T-helper 1 cell treated with Interleukin-12 subunit alpha and Interleukin-12 subunit beta and Interleukin-4 antibody, amounts not matched to agents 30 μg/mL and 1 μg/mL, for 36 hours (primary cell): ENCODE data around the gene MKS1.

ENCODE experiments used
- H3K27ac Mint-ChIP-seq: one replicate; pipeline ENCODE4 v1.8.0; 2021; ENCODE audit warnings: mild to moderate bottlenecking, mixed read lengths
- H3K27me3 Mint-ChIP-seq: one replicate; pipeline ENCODE4 v1.8.0; 2021; ENCODE audit warnings: low read depth, mixed read lengths
- H3K36me3 Mint-ChIP-seq: one replicate; pipeline ENCODE4 v1.8.0; 2021; ENCODE audit warnings: low read depth, mixed read lengths
- H3K4me1 Mint-ChIP-seq: one replicate; pipeline ENCODE4 v1.8.0; 2021; ENCODE audit warnings: low read depth, mixed read lengths
- H3K4me3 Mint-ChIP-seq: one replicate; pipeline ENCODE4 v1.8.0; 2021; ENCODE audit warnings: mild to moderate bottlenecking, moderate library complexity, mixed read lengths
- H3K9me3 Mint-ChIP-seq: one replicate; pipeline ENCODE4 v1.8.0; 2021; ENCODE audit warnings: mixed read lengths

Gene MKS1

DNA sequence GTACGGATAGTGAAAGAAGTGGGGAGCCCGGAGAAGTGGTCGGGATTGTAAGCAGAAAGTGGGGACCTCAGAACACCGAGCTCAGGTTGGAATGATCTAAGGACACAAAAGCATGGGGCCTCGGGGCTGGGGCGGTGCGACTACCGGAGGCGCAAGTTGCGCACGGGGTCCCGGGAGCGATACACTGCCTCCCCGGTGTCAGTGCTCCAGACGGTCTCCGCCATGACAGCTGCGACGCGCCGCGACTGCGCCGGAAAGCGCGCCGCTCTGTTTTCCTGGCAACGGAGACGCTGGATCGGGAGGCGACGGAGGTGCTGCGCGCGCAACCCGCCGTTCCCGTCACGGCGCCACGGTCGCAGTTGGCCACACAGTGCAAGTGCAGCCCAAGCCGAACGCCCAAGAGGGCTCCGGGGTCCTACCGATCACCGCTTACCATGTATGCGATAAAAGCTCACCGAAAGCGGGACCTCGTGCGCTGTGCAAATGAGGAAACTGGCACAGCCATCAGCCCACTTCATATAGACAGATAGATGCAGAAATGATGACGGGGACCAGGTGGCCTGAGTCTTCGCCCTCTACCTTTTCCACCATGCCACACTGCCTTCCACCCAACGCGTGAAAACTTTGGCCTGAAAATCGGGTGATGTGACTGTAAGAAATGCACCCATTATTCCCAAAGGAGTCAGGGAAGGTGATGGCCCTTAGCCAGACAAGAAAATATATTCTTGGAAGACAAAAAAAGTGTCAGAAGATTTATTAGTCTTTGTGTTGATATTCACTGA, at the start of gene MKS1:
Gene MKS1 (minus strand): TSS at position 249 of the 782 bp plus-strand sequence. CDS start 25 bp downstream, at position 224.
- H3K4me3 Mint-ChIP-seq = peak within 1 kb of the TSS; percentile 92
- H3K9me3 Mint-ChIP-seq = no peaks in the 10 kb centered on the region
- no peaks in the 10 kb centered on the region for H3K36me3 Mint-ChIP-seq
- peaks cover 16% of the 10 kb centered on the region for H3K27me3 Mint-ChIP-seq
- H3K4me1 Mint-ChIP-seq = peaks cover 18% of the 10 kb centered on the region
- H3K27ac Mint-ChIP-seq = peak within 1 kb of the TSS; percentile 93

DNA sequence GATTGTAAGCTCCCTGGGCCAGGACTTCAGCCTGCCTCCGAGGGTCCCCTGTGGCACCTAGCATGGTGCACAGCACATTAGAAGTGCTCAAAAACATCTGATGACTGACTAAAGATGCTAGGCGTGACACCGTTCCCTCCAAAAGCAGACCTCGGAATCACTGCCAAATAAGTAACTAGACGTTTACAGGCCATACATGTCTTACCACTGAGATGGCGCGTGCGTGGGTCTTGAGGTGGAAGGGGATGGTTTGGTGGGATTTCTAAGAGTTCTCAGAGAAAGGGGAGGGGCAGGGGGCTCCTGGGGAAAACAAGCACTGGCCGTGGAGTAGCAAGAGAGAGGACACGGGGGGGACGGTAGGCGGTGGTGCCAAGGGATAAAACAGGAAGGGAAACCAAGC, 49.3 kb upstream of the MKS1 start:
- peaks cover 24% of the 10 kb centered on the region for H3K27me3 Mint-ChIP-seq
- no peaks in the 10 kb centered on the region for H3K4me1 Mint-ChIP-seq

DNA sequence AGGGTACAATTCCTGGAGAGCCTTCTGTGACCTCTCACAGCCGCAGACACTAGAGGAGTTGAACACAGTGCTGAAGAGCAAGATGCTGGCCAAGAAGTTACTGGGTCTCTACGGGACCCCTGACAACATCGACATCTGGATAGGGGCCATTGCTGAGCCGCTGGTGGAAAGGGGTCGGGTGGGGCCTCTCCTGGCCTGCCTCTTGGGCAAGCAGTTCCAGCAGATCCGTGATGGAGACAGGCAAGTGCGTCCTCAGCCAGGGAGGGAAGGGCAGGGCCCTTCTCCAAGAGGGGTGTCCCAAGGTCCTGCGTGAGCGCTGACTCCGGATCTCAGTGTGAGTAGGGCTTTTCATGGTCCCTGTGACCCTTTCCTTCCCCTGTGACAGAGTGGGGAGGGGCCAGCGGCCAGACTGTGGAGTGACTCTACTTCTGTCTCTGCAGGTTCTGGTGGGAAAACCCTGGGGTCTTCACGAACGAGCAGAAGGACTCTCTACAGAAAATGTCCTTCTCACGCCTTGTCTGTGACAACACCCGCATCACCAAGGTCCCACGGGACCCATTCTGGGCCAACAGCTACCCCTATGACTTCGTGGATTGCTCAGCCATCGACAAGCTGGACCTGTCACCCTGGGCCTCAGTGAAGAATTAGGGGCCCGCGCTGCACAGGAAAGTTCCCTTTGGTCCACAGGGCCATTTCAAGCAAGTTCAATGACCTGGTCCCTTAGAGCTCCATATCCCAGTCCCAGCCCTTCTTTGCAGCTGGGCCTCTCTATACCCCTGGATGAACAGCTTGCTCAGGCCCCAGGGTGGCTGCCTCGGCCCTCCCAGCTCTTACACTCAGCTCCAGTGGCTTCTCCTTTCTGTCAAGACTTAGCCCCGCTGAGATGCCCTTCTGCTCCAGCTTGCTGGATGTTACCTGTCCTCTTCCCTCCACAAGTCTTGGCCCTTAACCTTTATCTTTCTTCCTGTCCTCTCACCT, 48.6 kb upstream of the MKS1 start:
- Mint-ChIP-seq H3K4me1 (no peaks in the 10 kb centered on the region), H3K27me3 (peaks cover 30% of the 10 kb centered on the region), H3K27ac (no peak overlapping the region), H3K9me3 (no peaks in the 10 kb centered on the region), H3K4me3 (no peak overlapping the region), H3K36me3 (no peaks in the 10 kb centered on the region)

More for the DNA sequence above, 49.3 kb upstream of the MKS1 start:
- no peaks in the 10 kb centered on the region for H3K36me3 Mint-ChIP-seq
- H3K4me3 Mint-ChIP-seq = no peak overlapping the region
- H3K27ac Mint-ChIP-seq = no peak overlapping the region
- H3K9me3 Mint-ChIP-seq = no peaks in the 10 kb centered on the region

DNA sequence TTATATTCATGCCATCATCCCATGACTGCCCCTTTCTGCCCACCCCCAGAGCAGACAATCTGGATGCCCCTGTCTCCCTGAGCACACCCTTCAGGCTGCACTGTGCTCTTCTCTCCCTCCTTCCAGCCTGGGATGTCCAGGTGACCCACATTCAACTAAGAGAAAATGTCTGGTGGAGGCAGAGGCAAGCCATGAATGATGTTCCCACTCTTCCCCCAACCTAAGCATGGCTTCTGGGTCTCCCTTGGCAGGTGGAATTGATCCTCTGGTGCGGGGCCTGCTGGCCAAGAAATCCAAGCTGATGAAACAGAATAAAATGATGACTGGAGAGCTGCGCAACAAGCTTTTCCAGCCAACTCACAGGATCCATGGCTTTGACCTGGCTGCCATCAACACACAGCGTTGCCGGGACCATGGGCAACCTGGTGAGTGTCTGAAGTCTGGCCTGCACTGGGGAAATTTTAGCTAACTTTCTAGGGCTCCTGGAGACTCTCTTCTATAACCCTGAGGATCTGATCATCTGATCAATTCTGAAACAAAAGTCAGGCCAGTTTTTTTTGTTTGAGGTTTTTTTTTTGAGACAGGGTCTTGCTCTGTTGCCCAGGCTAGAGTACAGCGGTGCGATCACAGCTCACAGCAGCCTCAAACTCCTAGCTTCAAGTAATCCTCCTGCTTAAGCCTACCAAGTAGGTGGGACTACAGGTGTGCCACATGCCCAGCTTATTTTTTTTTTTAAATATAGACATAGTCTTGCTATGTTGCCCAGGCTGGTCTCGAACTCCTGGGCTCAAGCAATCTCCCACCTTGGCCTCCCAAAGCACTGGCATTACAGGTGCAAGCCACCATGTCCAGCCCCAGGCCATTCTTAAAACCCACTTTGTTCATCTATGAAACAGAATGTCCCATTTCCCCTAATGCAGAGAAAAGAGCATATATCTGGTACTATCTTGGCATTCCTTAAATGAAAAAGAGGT, 47.1 kb upstream of the MKS1 start:
- Mint-ChIP-seq H3K4me3 (no peak overlapping the region), H3K27ac (no peak overlapping the region), H3K9me3 (no peaks in the 10 kb centered on the region), H3K36me3 (no peaks in the 10 kb centered on the region), H3K4me1 (no peaks in the 10 kb centered on the region), H3K27me3 (peaks cover 45% of the 10 kb centered on the region)

DNA sequence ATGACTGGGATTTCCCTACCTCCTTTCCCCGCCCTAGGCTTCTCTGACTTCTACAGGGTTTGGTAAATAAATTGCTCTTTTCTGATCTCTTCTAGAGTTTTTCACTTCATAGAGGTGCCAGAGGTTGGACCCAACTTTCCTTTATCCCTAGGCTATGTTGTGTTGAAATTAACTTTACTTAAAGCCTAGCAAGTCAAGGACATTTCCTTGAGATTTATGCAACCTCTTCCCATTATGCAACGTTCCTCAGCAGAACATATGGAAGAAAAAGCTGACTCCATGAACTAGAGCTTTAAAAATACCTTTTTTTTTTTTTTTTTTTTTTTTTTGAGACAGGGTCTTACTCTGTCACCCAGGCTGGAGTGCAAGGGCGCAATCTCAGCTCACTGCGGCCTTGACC, 46.2 kb upstream of the MKS1 start:
- H3K27me3 Mint-ChIP-seq = peaks cover 54% of the 10 kb centered on the region
- no peak overlapping the region for H3K27ac Mint-ChIP-seq
- H3K4me3 Mint-ChIP-seq = no peak overlapping the region
- H3K9me3 Mint-ChIP-seq = no peaks in the 10 kb centered on the region
- H3K4me1 Mint-ChIP-seq = no peaks in the 10 kb centered on the region
- H3K36me3 Mint-ChIP-seq = no peaks in the 10 kb centered on the region

DNA sequence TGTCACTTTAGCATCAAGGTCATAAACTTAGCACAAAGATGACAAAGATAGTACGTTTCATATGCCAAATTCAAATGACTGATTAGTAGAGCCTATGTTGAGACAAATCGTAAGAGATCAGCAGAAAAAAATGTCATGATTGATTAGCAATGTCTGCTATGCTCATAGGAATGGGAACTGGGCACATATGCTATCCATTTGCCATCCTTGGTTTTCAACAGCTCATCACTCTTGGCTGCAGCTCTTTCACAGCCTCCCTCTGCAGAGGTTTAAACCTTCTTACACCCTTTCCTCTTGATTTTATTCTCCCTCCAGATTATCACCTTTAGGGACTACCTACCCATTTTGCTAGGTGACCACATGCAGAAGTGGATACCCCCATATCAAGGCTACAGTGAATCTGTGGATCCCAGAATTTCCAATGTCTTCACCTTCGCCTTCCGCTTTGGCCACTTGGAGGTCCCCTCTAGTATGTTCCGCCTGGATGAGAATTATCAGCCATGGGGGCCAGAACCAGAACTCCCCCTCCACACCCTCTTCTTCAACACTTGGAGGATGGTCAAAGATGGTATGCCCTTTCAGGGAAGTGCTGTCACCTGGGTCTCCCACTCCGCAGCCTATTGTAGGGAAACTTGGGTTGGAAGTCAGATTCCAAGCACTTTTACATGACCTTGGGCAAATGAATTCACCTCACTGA, 45.5 kb upstream of the MKS1 start:
- peaks cover 57% of the 10 kb centered on the region for H3K27me3 Mint-ChIP-seq
- no peaks in the 10 kb centered on the region for H3K9me3 Mint-ChIP-seq
- no peaks in the 10 kb centered on the region for H3K36me3 Mint-ChIP-seq
- H3K4me1 Mint-ChIP-seq = no peaks in the 10 kb centered on the region
- no peak overlapping the region for H3K4me3 Mint-ChIP-seq
- no peak overlapping the region for H3K27ac Mint-ChIP-seq

DNA sequence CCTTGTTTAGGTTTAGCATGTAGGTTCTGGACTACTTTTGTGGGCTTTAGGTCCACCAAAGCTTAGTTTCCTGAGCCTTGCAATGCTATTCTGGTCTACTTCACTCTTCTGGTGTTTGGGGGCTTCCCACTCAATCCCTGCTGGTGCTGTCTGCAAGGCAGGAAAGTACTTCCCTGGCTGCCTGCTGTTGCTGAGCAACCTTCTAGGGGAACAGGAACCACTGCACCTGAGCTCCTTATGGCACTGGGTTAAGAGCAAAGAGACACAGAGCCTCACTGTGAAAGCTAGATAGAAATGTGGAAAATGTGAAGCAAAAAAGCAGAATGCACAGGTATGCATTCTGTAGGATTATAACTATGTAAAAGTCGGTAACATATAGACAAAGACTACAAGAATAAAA, 44.7 kb upstream of the MKS1 start:
- H3K36me3 Mint-ChIP-seq = no peaks in the 10 kb centered on the region
- no peak overlapping the region for H3K4me3 Mint-ChIP-seq
- H3K4me1 Mint-ChIP-seq = no peaks in the 10 kb centered on the region
- H3K27ac Mint-ChIP-seq = no peak overlapping the region
- no peaks in the 10 kb centered on the region for H3K9me3 Mint-ChIP-seq
- H3K27me3 Mint-ChIP-seq = peaks cover 64% of the 10 kb centered on the region

DNA sequence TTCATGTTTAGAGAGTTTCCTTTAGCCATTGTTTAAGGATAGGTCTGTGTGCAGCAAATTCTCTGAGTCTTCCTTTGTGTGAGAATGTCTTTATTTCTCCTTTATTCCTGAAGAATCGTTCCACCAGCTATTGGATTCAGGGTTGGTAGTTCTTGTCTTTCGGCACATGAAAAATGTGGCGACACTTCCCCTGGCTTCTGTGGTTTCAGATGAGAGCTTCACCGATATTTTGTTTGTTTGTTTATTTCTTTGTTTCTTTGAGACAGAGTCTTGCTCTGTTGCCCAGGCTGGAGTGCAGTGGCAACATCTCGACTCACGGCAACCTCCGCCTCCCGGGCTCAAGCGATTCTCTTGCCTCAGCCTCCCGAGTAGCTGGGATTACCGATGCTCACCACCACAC, 43.1 kb upstream of the MKS1 start:
- Mint-ChIP-seq H3K4me3 (no peak overlapping the region), H3K27ac (no peak overlapping the region), H3K4me1 (no peaks in the 10 kb centered on the region), H3K36me3 (no peaks in the 10 kb centered on the region), H3K27me3 (peaks cover 79% of the 10 kb centered on the region), H3K9me3 (no peaks in the 10 kb centered on the region)

DNA sequence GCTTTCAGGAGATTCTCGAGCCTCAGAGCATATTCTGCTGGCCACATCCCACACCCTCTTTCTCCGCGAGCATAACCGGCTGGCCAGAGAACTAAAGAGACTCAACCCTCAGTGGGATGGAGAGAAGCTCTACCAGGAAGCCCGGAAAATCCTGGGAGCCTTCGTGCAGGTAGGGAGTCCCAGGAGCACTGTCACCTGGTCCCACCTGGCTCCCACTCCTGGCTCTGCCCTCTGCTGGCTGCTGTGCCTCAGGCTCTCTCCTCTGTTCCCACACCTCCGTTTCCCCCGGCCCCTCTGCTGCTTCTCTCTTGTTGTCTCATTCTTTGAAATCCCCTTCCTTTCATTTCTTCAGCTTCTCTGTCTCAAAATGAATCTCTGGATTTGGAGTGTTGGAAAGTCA, 35.7 kb upstream of the MKS1 start:
- Mint-ChIP-seq H3K36me3 (no peaks in the 10 kb centered on the region), H3K9me3 (no peaks in the 10 kb centered on the region), H3K4me3 (no peak overlapping the region), H3K27ac (no peak overlapping the region), H3K27me3 (peaks cover 64% of the 10 kb centered on the region), H3K4me1 (peaks cover 3% of the 10 kb centered on the region)

DNA sequence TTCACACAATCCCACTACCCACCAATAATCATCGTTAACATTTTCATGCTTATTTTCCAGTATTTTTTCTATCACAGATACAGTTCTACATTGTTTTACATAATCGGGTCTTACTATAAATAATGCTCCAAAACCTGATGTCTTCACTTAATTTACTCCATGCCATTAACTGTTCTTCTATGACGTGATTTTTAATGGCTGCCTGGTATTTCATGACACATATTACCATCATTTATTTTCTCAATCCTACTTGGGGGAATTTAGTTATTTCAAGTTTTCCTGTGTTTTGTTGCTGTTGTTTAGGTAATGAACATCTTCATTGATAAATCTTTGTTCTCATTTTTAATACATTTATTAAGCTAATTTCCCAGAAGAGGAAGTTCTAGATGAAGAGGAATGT, 34.0 kb upstream of the MKS1 start:
- Mint-ChIP-seq H3K27ac (no peak overlapping the region), H3K36me3 (no peaks in the 10 kb centered on the region), H3K27me3 (peaks cover 55% of the 10 kb centered on the region), H3K4me3 (no peak overlapping the region), H3K4me1 (peaks cover 4% of the 10 kb centered on the region), H3K9me3 (no peaks in the 10 kb centered on the region)

DNA sequence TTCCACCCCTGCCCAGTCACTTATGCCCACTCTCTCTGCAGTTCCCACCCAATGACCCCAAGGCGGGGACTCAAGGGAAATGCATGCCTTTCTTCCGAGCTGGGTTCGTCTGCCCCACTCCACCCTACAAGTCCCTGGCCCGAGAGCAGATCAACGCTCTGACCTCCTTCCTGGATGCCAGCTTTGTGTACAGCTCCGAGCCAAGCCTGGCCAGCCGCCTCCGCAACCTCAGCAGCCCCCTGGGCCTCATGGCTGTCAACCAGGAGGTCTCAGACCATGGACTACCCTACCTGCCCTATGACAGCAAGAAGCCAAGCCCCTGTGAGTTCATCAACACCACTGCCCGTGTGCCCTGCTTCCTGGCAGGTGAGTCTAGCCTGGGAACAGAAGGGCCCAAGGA, 33.1 kb upstream of the MKS1 start:
- Mint-ChIP-seq H3K9me3 (no peaks in the 10 kb centered on the region), H3K4me1 (peaks cover 10% of the 10 kb centered on the region), H3K36me3 (no peaks in the 10 kb centered on the region), H3K4me3 (no peak overlapping the region), H3K27me3 (peaks cover 47% of the 10 kb centered on the region), H3K27ac (no peak overlapping the region)

DNA sequence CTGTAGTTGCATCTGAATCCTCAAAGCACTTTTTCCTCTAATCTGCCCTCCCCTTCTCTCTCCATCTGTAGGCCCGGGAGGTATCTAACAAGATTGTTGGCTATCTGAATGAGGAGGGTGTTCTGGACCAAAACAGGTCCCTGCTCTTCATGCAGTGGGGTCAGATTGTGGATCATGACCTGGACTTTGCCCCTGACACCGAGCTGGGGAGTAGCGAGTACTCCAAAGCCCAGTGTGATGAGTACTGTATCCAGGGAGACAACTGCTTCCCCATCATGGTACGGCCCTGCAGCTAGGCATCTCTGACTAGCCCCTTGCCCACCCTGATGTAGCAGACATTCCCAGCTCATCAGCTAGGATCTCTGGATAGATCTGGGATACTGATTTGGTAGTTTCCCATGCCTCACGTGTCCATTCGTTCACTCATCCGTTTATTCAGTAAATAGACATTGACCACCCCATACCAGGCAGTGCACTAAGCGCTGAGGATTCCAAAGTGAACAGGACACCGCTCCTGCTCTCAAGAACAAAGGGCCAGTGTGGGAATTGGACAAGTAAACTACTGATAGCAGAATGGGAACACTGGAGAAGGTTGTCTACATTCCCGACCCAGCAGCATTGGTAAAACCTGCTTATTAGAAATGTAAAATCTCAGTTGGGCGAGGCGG, 31.4 kb upstream of the MKS1 start:
- Mint-ChIP-seq H3K27me3 (peaks cover 40% of the 10 kb centered on the region), H3K36me3 (no peaks in the 10 kb centered on the region), H3K4me1 (peaks cover 10% of the 10 kb centered on the region), H3K4me3 (peak overlapping the region; percentile 23), H3K9me3 (no peaks in the 10 kb centered on the region), H3K27ac (no peak overlapping the region)
